NCI-H82 (cell line): ENCODE data around the gene CYP2B6.
A peak's percentile ranks its signal among the peaks of the same experiment; 100 is the strongest.
"Not testable (repeated sequence)": the region's sequence is repeated elsewhere in the genome, so short reads cannot be mapped to it uniquely, and the experiment has no call there.

Source experiments
- DNase-seq: peaks from one replicate; lab custom pipeline; 2025; lab: John Stamatoyannopoulos, UW

The CYP2B6 gene

DNA sequence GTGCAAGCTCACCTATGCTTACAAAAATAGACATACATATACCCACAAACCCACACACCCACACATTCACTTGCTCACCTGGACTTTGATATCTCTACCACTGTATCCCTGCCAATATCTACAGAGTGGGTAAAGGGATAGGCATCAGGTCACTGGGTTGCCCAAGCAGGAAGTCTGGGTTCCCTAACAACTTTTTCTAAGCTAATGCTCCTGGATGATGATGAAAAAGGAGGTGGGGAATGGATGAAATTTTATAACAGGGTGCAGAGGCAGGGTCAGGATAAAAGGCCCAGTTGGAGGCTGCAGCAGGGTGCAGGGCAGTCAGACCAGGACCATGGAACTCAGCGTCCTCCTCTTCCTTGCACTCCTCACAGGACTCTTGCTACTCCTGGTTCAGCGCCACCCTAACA, at the start of gene CYP2B6:
Gene CYP2B6 (plus strand): TSS at position 311 of the 410 bp plus-strand sequence. CDS start 24 bp downstream, at position 335.
- no peak for DNase-seq

- no peak for DNase-seq
Measured at GRCh38 chr19:40941481-40942219, 49.4 kb upstream of the CYP2B6 start.

DNA sequence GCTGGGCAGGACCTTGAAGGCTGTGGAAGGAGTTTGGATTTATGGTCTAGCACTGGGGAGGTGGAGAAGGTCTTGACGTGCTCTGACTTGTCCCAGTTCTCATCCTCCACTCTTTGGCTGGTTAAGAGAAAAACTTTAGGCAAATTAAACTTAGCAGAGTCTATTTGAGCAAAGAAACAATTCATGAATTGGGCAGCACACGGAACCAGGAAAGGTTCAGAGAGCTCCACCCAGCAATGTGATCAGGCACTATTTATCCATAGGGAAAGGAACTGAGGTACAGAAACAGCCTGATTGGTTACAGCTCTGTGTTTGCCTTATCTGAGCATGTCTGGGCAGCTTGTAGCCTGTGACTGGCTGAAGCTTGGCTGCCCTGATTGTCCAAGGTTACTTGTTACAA, 45.4 kb upstream of the CYP2B6 start:
- DNase-seq = no peak

DNA sequence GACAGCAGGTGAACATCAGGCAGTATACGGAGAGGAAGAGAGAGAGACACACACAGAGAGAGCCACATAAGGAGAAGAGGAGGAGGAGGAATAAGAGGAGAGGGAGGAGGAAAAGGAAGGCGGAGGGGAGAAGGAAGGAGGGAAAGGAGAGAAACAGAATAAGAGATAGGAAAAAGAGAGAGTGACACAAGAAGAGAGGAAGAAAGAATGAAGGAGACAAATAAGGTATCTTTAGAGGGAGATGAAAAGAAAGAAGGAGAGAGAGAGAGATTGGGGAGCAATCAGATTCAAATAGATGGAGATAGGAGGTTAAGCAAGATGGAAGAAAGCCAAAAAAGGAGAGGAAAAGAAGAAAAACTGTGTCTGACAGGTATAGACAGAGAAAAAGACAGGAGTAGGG, 44.0 kb upstream of the CYP2B6 start:
- DNase-seq = no peak

GRCh38 chr19:40947573-40947972, 43.5 kb upstream of the CYP2B6 start:
- no peak for DNase-seq

GRCh38 chr19:40948580-40949299, 42.3 kb upstream of the CYP2B6 start:
- DNase-seq = no peak

GRCh38 chr19:40954573-40954972, 36.5 kb upstream of the CYP2B6 start:
- DNase-seq = no peak

DNA sequence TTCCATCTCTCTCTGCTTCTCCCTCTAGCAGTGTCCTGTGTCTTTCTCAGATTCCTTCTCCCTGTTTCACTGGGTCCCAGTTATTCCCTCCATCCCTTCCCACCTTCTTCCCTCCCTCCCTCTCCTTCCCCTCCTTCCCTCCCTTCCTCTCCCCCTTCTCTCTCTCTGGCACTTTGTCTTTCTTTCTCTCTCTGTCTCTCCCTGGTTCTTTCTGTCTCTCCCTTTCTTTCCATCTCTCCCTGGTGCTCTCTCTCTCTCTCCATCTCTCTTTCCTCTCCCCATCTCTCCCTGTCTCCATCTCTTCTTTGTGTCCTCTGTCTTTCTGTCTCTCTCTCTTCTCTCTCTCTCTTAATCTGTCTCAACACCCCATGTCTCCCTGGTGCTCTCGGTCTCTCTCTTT, 31.7 kb upstream of the CYP2B6 start:
- DNase-seq = no peak

GRCh38 chr19:40960062-40960685, 30.9 kb upstream of the CYP2B6 start:
- no peak for DNase-seq

- no peak for DNase-seq
Measured at GRCh38 chr19:40960780-40961179, 30.3 kb upstream of the CYP2B6 start.

GRCh38 chr19:40962460-40962961, 28.6 kb upstream of the CYP2B6 start:
- DNase-seq = no peak

DNA sequence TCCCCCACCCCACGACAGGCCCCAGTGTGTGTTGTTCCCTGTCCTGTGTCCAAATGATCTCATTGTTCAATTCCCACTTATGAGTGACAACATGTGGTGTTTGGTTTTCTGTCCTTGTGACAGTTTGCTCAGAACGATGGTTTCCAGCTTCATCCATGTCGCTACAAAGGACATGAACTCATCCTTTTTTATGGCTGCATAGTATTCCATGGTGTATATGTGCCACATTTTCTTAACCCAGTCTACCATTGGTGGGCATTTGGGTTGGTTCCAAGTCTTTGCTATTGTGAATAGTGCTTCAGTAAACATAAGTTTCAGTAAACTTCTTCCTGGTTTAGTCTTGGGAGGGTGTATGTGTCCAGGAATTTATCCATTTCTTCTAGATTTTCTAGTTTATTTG, 26.7 kb upstream of the CYP2B6 start:
- DNase-seq = not testable (repeated sequence)

GRCh38 chr19:40965351-40965750, 25.7 kb upstream of the CYP2B6 start:
- not testable (repeated sequence) for DNase-seq

DNA sequence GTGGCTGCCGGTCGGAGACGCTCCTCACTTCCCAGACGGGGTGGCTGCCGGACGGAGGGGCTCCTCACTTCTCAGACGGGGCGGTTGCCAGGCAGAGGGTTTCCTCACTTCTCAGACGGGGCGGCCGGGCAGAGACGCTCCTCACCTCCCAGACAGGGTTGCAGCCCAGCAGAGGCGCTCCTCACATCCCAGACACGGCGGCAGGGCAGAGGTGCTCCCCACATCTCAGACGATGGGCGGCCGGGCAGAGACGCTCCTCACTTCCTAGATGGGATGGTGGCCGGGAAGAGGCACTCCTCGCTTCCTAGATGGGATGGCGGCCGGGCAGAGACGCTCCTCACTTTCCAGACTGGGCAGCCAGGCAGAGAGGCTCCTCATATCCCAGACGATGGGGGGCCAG, 24.5 kb upstream of the CYP2B6 start:
- DNase-seq = not testable (repeated sequence)

DNA sequence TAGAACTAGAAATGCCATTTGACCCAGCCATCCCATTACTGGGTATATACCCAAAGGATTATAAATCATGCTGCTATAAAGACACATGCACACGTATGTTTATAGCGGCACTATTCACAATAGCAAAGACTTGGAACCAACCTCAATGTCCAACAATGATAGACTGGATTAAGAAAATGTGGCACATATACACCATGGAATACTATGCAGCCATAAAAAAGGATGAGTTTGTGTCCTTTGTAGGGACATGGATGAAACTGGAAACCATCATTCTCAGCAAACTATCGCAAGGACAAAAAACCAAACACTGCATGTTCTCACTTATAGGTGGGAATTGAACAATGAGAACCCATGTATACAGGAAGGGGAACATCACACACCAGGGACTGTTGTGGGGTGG, 23.0 kb upstream of the CYP2B6 start:
- DNase-seq = not testable (repeated sequence)

- not testable (repeated sequence) for DNase-seq
Measured at GRCh38 chr19:40969721-40970120, 21.4 kb upstream of the CYP2B6 start.

GRCh38 chr19:40970396-40971345, 20.4 kb upstream of the CYP2B6 start:
- not testable (repeated sequence) for DNase-seq

GRCh38 chr19:40974633-40975037, 16.4 kb upstream of the CYP2B6 start:
- peak; percentile 80 for DNase-seq

- no peak for DNase-seq
Measured at GRCh38 chr19:40976134-40976533, 14.9 kb upstream of the CYP2B6 start.

DNA sequence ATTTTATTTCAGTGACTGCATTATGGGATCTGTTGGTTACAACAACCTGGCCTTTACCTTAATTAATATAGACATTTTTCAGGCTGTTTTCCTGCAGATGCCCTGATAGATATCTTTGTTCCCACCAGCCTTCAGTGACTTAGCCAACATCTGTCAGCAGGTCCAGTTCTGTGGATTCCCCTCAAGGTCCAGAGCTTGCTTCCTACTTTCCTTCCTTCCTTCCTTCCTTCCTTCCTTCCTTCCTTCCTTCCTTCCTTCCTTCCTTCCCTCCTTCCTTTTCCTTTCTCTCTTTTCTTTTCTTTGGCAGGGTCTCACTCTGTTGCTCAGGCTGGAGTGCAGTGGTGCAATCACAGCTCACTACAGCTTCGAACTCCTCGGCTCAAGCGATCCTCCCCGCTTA, 14.4 kb upstream of the CYP2B6 start:
- no peak for DNase-seq

DNA sequence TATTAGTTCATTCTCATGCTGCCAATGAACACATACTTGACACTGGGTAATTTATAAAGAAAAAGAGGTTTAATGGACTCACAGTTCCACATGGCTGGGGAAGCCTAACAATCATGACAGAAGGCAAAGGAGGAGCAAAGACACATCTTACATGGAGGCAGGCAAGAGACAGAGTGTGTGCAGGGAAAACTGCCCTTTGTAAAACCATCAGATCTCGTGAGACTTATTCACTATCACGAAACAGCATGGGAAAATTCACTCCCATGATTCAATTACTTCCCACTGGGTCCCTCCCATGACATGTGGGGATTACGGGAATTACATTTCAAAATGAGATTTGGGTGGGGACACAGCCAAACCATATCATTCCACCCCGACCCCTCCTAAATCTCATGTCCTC, 11.3 kb upstream of the CYP2B6 start:
- not testable (repeated sequence) for DNase-seq
